Cortex of kidney (tissue), 1 donor: ENCODE data around the gene LIPA.
"Not testable (repeated sequence)": the region's sequence is repeated elsewhere in the genome, so short reads cannot be mapped to it uniquely, and the experiment has no call there.

Source experiments
- DNase-seq: peaks from one replicate; lab custom pipeline; 2025; lab: John Stamatoyannopoulos, UW

LIPA gene

GRCh38 chr10:89251409-89252224 lies at the start of gene LIPA:
Gene LIPA, minus strand, starts transcription at chr10:89251775. Its CDS starts 4,127 bp downstream, at chr10:89247648.
- DNase-seq = peak; percentile 48

- no peak for DNase-seq
These were observed 49.7 kb upstream of the LIPA start for GRCh38 chr10:89301232-89301631.

- DNase-seq = no peak
These were observed 47.5 kb upstream of the LIPA start for GRCh38 chr10:89299031-89299430.

GRCh38 chr10:89297791-89298190 lies 46.2 kb upstream of the LIPA start:
- DNase-seq = no peak

- DNase-seq = no peak
These were observed 45.8 kb upstream of the LIPA start for GRCh38 chr10:89297356-89297755.

GRCh38 chr10:89296220-89296648 lies 44.7 kb upstream of the LIPA start:
- DNase-seq = no peak

GRCh38 chr10:89295597-89295996 lies 44.0 kb upstream of the LIPA start:
- DNase-seq = no peak

GRCh38 chr10:89294721-89295239 lies 43.2 kb upstream of the LIPA start:
- DNase-seq = no peak

- DNase-seq = not testable (repeated sequence)
These were observed 33.7 kb upstream of the LIPA start for GRCh38 chr10:89285303-89285702.

- DNase-seq = not testable (repeated sequence)
These were observed 33.1 kb upstream of the LIPA start for GRCh38 chr10:89284711-89285110.

- no peak for DNase-seq
These were observed 32.4 kb upstream of the LIPA start for GRCh38 chr10:89283936-89284475.

GRCh38 chr10:89283025-89283935 lies 31.7 kb upstream of the LIPA start:
- no peak for DNase-seq

GRCh38 chr10:89281606-89282395 lies 30.2 kb upstream of the LIPA start:
- DNase-seq = no peak

GRCh38 chr10:89280508-89280907 lies 28.9 kb upstream of the LIPA start:
- DNase-seq = no peak

- DNase-seq = no peak
These were observed 27.9 kb upstream of the LIPA start for GRCh38 chr10:89279421-89279869.

GRCh38 chr10:89278900-89279392 lies 27.4 kb upstream of the LIPA start:
- no peak for DNase-seq

- DNase-seq = no peak
These were observed 26.5 kb upstream of the LIPA start for GRCh38 chr10:89278034-89278535.

- DNase-seq = no peak
These were observed 23.8 kb upstream of the LIPA start for GRCh38 chr10:89275383-89275782.

- no peak for DNase-seq
These were observed 23.4 kb upstream of the LIPA start for GRCh38 chr10:89274928-89275327.

GRCh38 chr10:89273680-89274079 lies 22.1 kb upstream of the LIPA start:
- no peak for DNase-seq

- DNase-seq = no peak
These were observed 20.0 kb upstream of the LIPA start for GRCh38 chr10:89271532-89271931.
